Right ventricle myocardium superior (tissue), 1 donor: ENCODE measurements around the gene GSE1. TPM values are rescaled to one million over a fixed set of nuclear protein-coding genes. Genes with fewer than 3 reads are reported as not detected.
A peak's percentile ranks its signal among the peaks of the same experiment; 100 is the strongest.

Experiments
- ATAC-seq: fragments of 200-7000 bp; cut with Tn5 transposase; one replicate; pipeline ENCODE4 v1.9.1; 2020; ENCODE audit warnings: mild to moderate bottlenecking; ENCODE audit not compliant: poor library complexity
- DNase-seq: peaks from one replicate; pipeline ENCODE4 v3.0.0-alpha.2; 2020
- intact Hi-C: fragments of 100-400 bp; cut with DNase I; formaldehyde crosslinking; loops from one replicate; pipeline ENCODE4 v1.11.2; 2022
- total RNA-seq: library from RNA; stranded (reverse); fragmentation: NEBNext Ultra II Directional; extraction: Animal tissue kit (Norgen Biotek cat#: 25700); gene quantifications from one replicate; pipeline ENCODE4 v1.2.1, GENCODE V29; 2021
- donor health status: DM: no; HTN: yes; CAD: no; lungs with severe emphysema.

GSE1 gene
- total RNA-seq, 1 donor from 2014 or later = 30.3 TPM

DNA sequence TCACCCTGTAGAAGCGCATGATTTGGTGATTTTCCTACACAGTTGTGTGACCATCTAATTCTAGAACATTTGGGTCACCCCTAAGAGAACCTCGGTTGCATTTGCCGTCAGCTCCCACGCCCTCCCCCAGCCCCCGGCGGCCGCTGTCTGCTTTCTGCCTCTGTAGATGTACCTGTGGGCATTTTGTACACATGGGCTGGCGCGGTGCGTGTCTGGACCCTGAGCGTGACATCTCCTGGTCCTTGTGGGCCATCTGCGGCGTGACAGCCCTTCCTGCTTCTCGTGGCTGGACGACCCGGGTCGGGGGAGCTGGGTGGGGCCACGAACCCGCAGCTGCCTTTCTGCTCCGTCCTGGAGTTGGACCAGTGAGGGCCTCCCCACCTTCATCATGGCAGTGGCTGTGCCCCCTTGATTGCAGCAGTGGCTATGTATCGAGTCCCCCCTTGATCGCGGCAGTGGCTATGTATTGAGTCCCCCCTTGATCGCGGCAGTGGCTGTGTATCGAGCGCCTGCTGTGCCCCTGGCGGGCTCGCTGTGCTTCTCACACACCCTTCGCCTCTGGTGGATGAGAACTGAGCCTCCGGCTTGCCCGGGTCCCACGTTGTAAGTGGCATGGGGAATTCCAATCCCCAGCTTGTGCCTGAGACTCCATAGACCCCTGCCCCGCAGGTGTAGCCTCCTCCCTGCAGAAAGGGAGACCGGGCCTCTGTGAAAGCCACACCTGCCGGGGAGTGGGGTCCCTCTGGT, 24.1 kb downstream of the GSE1 start:
- DNase-seq (no peak), ATAC-seq (no peak)
- intact Hi-C loops = no loop called here

DNA sequence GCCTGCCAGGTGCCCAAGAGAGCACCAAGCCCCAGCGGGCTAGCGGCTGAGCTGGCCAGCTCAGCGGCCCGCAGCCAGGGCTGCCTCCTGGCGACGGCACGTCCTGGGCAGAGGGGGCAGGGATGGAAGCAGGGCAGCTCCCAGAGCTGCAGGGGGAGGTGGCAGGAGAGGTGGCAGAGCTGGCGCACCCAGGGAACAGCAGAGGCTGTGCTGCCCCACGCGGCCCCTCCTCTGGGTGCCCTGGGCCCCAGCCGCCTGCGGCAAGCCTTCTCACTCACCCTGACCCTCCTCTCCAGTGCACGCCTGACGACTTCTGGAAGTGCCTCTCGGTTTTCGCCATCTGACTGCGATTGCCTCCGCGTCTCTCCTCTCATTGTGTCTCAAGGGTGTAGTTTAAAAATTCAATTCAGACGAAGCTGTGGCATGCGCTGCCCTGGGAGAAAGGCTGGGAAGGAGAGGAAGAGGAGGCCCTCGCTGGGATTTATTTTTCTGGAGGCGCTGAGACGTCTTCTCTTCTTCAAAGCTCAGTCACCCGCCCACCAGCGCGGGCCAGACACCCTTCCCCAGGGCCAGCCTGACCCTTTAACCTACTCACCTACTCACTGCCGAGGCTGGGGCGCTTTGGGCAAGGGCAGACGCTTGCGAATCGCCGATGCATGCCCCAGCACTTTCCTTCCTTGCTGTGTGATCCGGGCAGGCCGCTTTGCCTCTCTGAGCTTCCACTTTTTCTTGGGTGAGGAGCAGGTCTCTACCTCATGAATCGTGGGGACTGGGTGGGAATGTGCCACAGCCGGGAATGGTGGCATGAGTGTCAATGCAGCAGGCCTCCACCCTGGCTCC, 24.9 kb downstream of the GSE1 start:
- ATAC-seq (peak; percentile 65), DNase-seq (peak; percentile 69)
- intact Hi-C loops = no loop called here

DNA sequence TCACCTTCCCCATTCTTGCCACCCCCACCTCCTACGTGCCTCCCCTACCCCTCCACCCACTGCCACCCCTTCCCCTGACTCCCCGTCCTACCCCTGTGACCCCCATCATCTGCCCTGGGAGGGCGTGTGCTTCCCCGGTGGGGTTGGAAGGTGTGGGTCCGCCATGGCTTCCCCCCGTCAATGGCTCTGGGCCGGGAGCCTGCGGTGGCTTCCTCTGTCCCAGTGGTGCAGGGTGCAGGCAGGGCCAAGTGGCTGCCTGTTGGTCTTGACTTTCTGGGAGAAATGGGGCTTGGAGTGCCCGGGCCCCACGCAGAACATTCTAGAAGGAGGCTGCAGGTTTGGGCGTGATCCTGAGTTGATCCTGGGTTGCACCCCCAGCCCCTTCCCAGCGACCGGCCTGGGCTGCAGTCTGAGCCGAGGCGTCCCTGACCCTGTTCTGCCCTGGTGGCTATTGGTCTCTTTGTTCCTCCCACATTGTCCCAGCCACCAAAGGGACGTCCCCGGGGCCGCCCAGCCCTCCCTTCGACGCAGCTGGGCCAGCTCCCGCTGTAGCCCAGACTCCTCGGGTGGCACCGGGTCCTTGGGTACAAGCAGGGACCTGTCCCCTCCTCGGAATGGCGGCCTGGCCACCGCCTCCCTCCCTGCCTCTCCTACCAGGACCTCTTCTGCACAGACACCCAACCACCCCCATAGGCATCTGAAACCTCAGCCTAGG, 25.7 kb downstream of the GSE1 start:
- intact Hi-C loops = no loop called here
- DNase-seq = no peak
- peak; percentile 2 for ATAC-seq

DNA sequence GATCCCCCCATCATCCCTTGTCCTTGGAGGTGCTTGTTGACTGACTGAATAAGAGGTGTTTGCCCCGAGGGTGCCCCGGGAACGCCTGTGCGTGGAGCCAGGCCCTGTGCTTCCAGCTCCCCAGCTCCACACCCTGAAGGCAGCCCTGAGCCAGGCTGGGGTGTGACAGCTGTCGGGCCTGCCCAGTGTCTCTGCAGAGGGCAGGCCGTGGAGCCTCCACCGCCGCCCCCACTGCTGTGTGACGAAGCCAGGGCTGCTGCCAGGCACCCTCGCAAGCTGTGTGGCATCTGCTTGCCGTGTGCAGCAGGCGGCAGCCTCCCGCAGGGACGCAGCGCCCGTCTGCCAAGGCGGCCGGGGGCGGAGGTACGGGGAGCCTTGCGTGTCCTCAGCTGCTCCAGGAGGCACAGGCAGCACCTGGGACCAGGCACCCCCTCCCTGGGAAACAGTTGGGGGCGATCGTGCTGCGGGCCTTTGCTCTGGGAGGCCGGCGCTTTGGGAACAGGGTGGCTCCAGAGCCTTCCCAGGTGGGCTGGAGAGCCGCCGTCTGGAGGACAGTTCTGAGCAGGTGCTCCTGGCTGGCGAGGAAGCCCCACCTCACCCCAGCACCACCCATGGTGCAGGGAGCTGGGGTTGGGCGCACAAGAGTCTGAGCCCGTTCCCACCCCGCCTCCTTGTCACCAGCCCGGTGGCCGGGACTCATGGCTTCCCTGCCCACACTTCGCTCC, 26.6 kb downstream of the GSE1 start:
- ATAC-seq (peak; percentile 84), DNase-seq (peak; percentile 83)
- intact Hi-C loops = no loop called here

DNA sequence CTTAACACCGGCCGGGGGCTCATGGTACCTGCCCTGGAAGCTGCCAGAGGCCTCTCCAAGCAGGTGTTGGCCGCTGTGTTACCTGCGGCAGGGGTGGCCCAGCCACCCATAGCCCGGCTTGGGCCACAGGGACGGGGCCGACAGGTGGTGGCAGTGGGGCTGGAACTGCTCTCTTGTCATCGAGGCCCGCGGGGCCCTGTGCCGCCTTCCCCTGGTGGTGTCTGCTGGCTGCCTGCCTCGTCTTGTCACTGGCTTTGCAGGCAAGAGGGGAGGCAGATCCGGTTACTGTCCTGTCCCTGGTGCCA, 27.1 kb downstream of the GSE1 start:
- ATAC-seq (no peak), DNase-seq (no peak)
- intact Hi-C loops = no loop called here

DNA sequence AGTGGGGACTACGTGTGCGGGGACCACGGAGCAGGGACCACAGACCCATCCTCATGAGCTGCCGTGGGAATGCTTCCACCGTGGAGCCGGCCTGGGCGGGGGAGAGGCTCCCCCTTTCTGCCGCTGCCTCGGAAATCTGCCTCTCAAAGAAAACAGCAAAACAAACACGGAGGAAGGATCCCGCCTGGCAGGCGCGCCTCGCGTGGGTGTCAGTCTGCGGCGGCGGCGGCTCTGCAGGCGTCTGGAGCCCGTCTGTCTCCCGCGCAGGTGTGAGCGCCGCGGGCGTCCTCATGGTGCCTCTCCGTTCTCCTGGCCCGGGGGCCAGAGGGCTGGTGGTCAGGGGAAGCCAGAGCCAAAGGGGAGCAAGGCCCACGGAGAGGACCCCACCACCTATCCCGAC, 27.5 kb downstream of the GSE1 start:
- no peak for ATAC-seq
- intact Hi-C loops = no loop called here

DNA sequence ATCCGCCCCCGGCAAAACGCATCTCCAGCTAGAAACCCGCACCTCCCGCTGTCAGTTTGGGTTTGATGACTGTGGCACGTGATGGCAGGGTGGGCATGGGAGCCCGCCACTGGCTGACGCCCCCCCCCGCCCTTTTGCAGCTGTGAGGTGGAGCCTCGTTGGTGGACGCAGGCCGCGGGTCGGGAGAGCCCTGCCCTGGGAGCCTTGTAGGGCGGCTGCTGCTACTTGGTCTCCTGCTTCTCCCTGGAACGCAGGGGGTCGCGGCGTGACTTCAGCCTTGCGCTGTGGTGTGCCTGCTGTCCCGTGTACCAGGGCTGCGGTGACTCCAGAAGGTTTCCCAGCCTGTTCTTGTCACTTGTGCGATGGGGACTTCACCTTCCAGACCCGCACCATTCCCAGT, 28.2 kb downstream of the GSE1 start:
- ATAC-seq (no peak), DNase-seq (no peak)
- intact Hi-C loops = no loop called here

More for the DNA sequence above, 27.5 kb downstream of the GSE1 start:
- DNase-seq = no peak

DNA sequence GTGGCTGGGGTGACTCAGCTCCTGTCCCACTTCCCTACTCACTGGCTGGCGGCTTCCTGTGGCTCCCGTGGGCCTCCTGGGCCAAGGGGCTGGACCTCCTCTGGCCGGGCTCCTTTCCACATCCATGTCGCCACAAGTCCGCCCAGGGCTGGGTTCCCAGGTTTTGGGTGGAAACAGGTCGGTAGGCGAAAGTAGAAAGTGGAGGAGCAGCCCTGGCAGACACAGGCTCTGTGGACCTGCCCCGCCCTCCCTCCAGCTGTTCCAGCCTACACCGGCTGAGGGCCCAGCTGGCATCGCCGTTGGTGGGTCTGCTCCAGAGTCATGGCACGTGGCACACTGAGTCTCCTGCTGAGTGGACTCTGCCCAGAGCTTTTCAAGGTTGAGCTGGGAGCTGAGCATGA, 28.7 kb downstream of the GSE1 start:
- peak; percentile 75 for DNase-seq
- intact Hi-C loops = no loop called here
- peak; percentile 71 for ATAC-seq

DNA sequence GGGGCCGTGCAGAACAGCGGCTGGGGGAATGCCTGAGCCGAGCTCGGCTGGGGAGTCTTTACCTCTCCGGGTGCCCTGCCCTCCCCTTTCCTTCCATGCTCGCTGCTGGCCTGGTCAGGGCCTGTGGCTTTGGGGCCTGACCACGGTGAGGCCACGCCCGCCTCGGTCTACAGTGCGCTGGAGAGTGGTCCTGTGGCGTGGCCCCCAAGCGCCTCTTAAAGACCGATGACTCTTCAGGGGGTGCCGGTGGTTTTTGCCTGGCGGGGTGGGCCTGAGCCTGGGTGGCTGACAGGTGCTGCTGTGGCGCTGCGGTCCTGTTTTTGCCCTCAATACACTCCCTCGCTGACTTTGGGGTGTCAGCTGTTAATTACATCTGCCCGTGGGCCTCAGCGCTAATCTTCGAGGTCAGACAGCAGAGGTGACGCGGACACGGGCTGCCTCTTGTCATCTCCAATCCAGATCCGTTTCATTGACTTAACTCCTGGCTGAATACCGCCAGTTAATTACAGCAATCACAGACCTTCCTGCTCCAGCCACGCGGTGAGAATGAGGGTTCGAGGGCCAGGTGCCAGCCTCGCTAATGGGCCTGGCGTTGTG, 29.7 kb downstream of the GSE1 start:
- ATAC-seq = no peak
- intact Hi-C loops = no loop called here
- no peak for DNase-seq

DNA sequence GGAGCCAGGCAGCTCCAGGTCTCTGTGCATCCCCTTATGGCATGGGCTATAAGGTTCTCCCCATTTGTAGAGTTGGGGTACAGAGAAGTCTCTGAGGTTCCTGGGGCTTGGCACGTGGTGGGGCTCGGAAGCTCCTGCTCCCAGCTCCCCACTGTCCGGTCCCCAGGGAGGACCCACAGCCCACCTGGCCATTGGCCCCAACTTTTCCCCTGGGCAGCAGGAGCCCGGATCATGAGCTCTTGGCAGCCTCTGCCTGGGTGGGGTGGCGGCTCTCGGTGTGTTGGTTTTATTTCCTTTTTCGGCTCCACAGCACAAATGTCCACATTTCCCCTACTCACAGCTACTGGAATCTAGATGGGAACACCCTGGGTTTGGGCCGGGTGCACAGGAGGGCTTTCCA, 30.5 kb downstream of the GSE1 start:
- DNase-seq (no peak), ATAC-seq (no peak)
- intact Hi-C loops = no loop called here

DNA sequence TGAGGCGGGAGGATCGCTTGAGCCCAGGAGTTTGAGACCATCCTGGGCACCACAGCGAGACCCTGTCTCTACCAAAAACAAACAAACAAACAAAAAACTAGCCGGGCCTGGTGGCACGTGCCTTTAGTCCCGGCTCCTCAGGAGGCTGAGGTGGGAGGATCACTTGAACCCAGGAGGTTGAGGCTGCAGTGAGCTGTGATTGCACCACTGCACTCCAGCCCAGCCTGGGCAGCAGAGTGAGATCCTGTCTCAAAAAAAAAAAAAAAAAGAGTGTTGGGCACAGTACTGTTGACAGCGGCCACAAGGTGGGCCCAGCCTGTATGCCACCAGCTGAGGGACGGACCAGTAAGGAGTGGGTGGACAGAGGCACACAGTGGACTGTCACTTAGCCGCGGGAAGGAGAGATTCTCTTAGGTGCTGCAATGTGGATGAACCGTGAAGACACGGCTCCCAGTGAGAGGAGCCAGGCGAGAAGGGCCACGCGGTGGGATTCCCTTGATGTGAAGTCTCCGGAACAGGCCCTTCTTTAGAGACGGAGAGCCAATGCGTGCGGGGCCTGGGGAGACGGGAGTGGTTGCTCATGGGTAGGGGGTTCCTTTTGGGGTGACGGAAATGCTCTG, 31.1 kb downstream of the GSE1 start:
- ATAC-seq = no peak
- DNase-seq = no peak
- intact Hi-C loops = no loop called here

DNA sequence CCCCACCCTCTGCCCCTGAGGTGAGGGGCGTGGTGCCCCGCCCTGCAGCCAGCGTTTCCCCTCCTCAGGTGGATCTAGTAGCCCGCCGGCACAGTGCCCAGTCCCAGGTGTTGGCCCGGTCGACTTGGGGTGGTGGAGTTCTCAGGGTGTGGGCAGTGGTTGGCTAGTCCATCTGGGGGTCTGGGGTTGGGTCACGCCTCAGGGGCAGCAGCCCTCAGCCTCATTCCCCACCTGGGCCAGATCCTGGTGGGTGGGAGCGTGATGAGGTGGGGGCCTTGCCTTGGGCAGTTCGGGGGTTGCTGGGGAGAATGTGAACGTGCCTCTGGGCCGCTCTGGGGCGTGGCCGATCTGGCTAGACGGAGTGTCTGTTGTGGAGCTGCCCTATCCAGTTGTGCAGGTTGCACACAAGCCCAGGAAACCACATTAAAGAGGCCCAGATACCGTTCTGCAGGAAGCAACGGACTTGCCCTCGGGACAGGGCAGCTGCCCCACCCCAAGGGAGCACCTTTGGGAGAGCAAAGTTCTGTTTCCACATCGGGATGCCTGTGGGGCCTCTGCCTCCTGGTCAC, 32.0 kb downstream of the GSE1 start:
- no peak for ATAC-seq
- DNase-seq = no peak
- intact Hi-C loops = no loop called here

DNA sequence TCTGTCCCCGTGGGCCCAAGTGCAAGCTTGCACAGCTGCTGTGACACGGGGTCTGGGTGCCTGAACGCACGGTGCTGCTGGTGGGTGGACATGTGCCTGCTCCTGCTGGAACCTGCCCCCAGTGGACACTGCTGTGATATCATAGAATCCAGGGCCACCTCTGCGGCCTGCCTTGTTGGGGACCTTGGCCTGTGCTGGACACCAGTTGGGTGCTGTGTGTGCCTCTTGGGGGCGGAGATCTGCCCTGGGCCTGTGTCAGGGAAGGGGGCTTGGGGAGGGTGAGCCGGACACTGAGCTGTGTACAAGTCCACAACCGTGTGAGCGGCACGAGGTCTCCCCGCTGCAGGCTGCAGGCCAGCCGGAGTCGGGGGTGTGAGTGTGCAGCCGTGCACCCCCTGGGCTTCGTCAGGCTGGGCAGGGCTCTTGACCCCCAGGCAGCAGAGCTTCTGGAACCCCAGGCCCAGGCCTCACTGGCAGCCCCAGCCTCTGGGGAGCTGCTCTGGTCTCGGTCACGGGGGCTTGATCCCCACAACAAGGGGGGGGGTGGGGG, 33.3 kb downstream of the GSE1 start:
- intact Hi-C loops = no loop called here
- no peak for ATAC-seq
- DNase-seq = no peak

DNA sequence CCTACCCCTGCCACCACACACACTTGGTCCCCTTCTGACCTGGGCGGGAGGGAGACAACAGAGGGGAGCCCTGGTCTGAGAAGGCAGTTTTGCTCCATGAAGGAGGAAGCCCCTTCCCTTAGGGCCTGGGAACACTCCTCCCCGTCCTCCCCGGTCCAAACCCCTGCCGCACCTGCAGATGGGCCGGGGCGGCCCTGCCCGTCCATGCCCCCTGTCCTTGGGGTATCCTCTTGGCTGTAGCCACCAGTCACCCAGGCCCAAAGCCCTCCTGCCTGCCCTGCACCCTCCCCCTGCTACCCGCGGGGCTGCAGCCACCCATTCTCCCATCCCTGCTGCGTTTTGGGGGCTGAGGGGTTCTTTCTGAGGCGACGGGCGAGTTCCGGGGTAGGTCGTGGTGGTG, 33.9 kb downstream of the GSE1 start:
- ATAC-seq (no peak), DNase-seq (no peak)
- intact Hi-C loops = no loop called here

DNA sequence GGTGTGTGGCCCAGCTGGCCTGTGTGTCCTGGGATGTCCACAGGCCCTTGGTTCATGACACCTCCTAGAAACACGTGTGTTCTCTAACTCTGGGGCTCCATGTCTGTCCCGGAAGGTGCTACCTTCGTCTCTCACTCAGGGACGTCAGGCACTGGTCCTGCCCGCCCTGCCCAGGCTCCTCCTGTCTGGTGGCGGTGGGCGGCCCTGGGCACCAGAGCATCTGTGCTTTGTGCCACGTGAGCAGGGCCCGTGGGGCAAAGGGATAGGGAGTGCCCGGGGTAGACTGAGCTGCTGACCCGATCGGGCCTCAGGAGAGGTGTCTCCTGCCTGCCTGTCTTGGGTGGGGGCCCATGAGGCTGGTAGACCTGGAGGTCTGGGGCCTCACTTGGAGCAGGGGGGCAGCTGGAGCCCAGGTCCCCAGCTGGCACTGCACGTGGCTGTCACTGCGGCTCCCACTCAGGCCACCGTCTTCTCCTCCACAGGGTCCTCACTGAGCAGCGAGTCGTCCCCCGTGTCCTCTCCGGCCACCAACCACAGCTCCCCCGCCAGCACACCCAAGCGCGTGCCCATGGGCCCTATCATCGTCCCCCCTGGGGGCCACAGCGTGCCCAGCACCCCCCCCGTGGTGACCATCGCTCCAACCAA, 35.1 kb downstream of the GSE1 start:
- DNase-seq = no peak
- ATAC-seq = no peak
- intact Hi-C loops = no loop called here

DNA sequence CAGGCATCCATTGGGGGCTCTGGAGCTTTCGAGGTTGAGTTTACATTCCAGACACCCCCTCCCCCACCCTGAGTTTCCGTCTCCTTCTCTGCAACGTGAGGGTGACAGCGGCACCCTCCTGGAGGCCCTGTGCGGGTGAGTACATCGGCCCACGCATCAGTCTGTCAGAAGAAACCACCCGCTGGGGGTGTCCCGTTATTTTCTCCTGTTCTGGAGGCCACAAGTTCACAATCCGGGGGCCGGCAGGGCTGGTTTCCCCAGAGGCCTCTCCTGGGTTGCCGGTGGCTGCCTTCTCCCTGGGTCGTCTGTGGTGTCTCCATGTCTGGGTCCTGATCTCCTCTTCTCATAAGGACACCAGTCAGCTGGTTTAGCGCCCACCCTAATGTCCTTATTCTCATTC, 35.7 kb downstream of the GSE1 start:
- DNase-seq = no peak
- intact Hi-C loops = no loop called here
- no peak for ATAC-seq

DNA sequence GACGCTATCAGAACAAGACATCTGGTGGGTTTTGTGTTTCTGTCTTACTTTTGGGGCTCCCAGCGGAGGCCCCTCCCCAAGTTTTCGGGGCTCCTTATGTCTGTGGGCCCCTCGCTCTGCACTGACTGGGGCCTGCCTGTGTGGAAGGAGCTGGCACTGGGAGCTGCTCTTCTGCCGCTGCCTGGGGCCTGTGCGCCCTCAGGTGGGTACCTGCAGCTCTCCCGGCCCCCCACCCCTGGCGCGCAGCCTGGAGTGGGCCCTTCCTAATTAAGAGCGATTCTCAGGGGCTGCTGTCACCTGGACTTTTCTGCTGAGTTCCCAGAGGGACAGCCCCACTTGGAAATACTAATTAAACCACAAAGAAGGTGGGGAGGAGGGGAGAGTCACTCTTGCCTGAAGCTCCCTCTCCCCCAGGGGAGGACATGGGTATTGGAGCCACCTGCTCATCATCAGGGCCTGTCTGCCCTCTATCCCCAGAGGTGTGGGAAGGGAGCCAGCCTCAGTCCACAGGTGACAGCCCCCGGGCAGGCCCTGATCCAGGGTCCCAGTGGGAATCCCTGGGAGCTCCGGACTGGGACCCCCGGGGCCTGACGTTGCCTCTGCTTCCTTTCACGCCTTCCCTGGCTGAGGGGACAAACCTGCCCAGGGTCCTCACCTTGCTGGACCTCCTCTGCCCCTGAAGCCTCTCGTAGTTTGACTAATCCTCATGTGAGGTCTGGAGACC, 36.5 kb downstream of the GSE1 start:
- DNase-seq = no peak
- intact Hi-C loops = loop anchor here (10.0 kb wide), 1 partner anchor 65 kb away; no protein-coding TSS in a partner anchor
- ATAC-seq = no peak
